GM23338 (cell line): ENCODE data around the gene LATS1.

Source experiments
- CTCF ChIP-seq, 2 experiments: fragments of 200-600 bp in 1 of 2; sonication (generic) in 1 of 2; conservative IDR thresholded peaks; 2 replicates each; pipeline versions ENCODE4 v1.5.1 to v1.6.1; 2016 to 2017; ENCODE audit warnings: antibody characterized with exemption in 2 of 2, low read depth in 2 of 2, mild to moderate bottlenecking in 2 of 2, moderate library complexity in 1 of 2
- EZH2phosphoT487 ChIP-seq: fragments of 200-600 bp; sonication (generic); IDR thresholded peaks from one replicate; pipeline ENCODE4 v1.8.1; 2018; ENCODE audit warnings: antibody characterized with exemption; ENCODE audit not compliant: unreplicated experiment
- POLR2AphosphoS5 ChIP-seq: IDR thresholded peaks from 2 replicates; pipeline ENCODE4 v1.6.1; 2016; ENCODE audit warnings: antibody characterized with exemption, low read depth
- ZNF114 ChIP-seq: fragments of 250-450 bp; sonication (Bioruptor Pico); IDR thresholded peaks from 2 replicates; pipeline ENCODE4 v1.5.0; 2020; ENCODE audit warnings: mild to moderate bottlenecking, moderate library complexity

DNA sequence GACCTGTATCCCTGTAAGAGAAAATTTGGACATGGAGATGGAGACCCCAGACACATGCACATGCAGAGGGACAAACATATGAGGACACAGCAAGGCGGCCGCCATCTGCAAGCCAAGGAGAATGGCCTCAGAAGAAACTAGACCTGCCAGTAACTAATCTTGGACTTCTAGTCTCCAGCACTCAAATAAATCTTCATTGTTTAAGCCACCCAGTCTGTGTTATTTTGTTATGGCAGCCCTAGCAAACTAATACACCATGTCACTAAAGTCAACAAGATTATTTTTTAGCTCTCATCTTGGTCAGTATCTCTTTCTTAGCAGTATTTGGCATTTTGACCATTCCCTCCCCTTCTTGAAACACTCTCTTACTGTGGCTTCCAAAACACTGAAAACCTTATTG is 26.7 kb downstream of the LATS1 start:
- no peak for TF ChIP-seq CTCF (conservative IDR thresholded peaks at IDR 0.05; ENCODE audit: low read depth in 2 of 2)
- TF ChIP-seq EZH2phosphoT487: no peak
- no peak for TF ChIP-seq POLR2AphosphoS5
- TF ChIP-seq ZNF114 (CRISPR knock-in tag): no peak
